Measurements from ENCODE around the gene IGSF9. TPM values are rescaled to one million over a fixed set of nuclear protein-coding genes. Genes with fewer than 3 reads are reported as not detected.

The IGSF9 gene
- total and polyA plus RNA-seq, 2 of the 13 experiments (the other 11 are each of a cell fraction or from before 2014, with no cell fraction given) = 0.03 TPM; not detected in 1

- H3K4me2 ChIP-seq (ENCODE audit: low read depth, low read length) = no peak overlapping the region
- no peak for FAIRE-seq
- intact Hi-C loops (cut with micrococcal nuclease; ENCODE audit: unreplicated experiment) (no loop called here), in situ Hi-C loops (cut with HindIII; ENCODE audit: extremely low pct_ligation_motif_present, low pct_unique_long_range_greater_than_20kb) (no loop called here)
- H3K9me3 ChIP-seq (ENCODE audit: low read length) = no peaks in the 10 kb centered on the region
- WGBS (ENCODE audit: low lambda C conversion rate) = 17% methylated on average over 3 of the region's 3 CpGs
- TF ChIP-seq CSRNP1 (CRISPR knock-in tag; IDR thresholded peaks at IDR 0.05) = no peak
- no peak for ATAC-seq
- no TSS peak for BruUV-seq (replicated peaks)
- DNase-seq (ENCODE audit: low spot score) = no peak
- no peak overlapping the region for H3K9ac ChIP-seq (ENCODE audit: insufficient read depth, low read depth, low read length)
- no peaks in the 10 kb centered on the region for H4K20me1 ChIP-seq (ENCODE audit: insufficient read depth, low read length)
- H3K27ac ChIP-seq (ENCODE audit: extremely low read length, insufficient read depth, low read length) = no peak overlapping the region
- H3K4me3 ChIP-seq (replicated peaks in 1 of 3; ENCODE audit: insufficient read depth in 1 of 3, low read depth in 2 of 3, low read length in 3 of 3) = no peak overlapping the region
- H3K27me3 ChIP-seq (ENCODE audit: control insufficient read depth in 1 of 2, insufficient read depth in 2 of 2, low read length in 2 of 2) = peaks cover 0 to 4% of the 10 kb centered on the region in 2 experiments; a peak in 3 of 5 replicates
- no peak overlapping the region for H2AFZ ChIP-seq (ENCODE audit: low read length)
- CTCF ChIA-PET (ENCODE audit: low intra/inter-chr PET ratio, low total read pairs) = no interaction called here
- H3K79me2 ChIP-seq (ENCODE audit: insufficient read depth, low read length) = no peaks in the 10 kb centered on the region
- POLR2A ChIA-PET = no interaction called here
- no peaks in the 10 kb centered on the region for H3K4me1 ChIP-seq (ENCODE audit: insufficient read depth, low read length)
- H3K36me3 ChIP-seq (replicated peaks in 1 of 2; ENCODE audit: control insufficient read depth in 1 of 2, insufficient read depth in 2 of 2, low read length in 2 of 2) = no peaks in the 10 kb centered on the region
Measured at GRCh38 chr1:159879136-159879535, 66.3 kb downstream of the IGSF9 start.

- H3K4me2 ChIP-seq (ENCODE audit: low read depth, low read length) = no peak overlapping the region
- no peaks in the 10 kb centered on the region for H3K79me2 ChIP-seq (ENCODE audit: insufficient read depth, low read length)
- H3K27me3 ChIP-seq (ENCODE audit: control insufficient read depth in 1 of 2, insufficient read depth in 2 of 2, low read length in 2 of 2) = peaks cover 0 to 5% of the 10 kb centered on the region in 2 experiments; a peak in 3 of 5 replicates
- no peak overlapping the region for H3K4me3 ChIP-seq (replicated peaks in 1 of 3; ENCODE audit: insufficient read depth in 1 of 3, low read depth in 2 of 3, low read length in 3 of 3)
- FAIRE-seq (no peak), DNase-seq (ENCODE audit: low spot score) (no peak), ATAC-seq (no peak)
- H3K9ac ChIP-seq (ENCODE audit: insufficient read depth, low read depth, low read length) = no peak overlapping the region
- WGBS (ENCODE audit: low lambda C conversion rate) = 47% methylated on average over 6 of the region's 6 CpGs
- in situ Hi-C loops (cut with HindIII; ENCODE audit: extremely low pct_ligation_motif_present, low pct_unique_long_range_greater_than_20kb) = no loop called here
- CTCF ChIA-PET (ENCODE audit: low intra/inter-chr PET ratio, low total read pairs) = no interaction called here
- no peak overlapping the region for H2AFZ ChIP-seq (ENCODE audit: low read length)
- POLR2A ChIA-PET = no interaction called here
- no peaks in the 10 kb centered on the region for H4K20me1 ChIP-seq (ENCODE audit: insufficient read depth, low read length)
- H3K9me3 ChIP-seq (ENCODE audit: low read length) = no peaks in the 10 kb centered on the region
- no peaks in the 10 kb centered on the region for H3K36me3 ChIP-seq (replicated peaks in 1 of 2; ENCODE audit: control insufficient read depth in 1 of 2, insufficient read depth in 2 of 2, low read length in 2 of 2)
- H3K4me1 ChIP-seq (ENCODE audit: insufficient read depth, low read length) = no peaks in the 10 kb centered on the region
- no peak for TF ChIP-seq SRF (IDR thresholded peaks at IDR 0.05; ENCODE audit: low read depth, low read length)
- TF ChIP-seq TMF1 (CRISPR knock-in tag; IDR thresholded peaks at IDR 0.05; ENCODE audit: low read depth) = no peak
- TF ChIP-seq, protein P1, sequence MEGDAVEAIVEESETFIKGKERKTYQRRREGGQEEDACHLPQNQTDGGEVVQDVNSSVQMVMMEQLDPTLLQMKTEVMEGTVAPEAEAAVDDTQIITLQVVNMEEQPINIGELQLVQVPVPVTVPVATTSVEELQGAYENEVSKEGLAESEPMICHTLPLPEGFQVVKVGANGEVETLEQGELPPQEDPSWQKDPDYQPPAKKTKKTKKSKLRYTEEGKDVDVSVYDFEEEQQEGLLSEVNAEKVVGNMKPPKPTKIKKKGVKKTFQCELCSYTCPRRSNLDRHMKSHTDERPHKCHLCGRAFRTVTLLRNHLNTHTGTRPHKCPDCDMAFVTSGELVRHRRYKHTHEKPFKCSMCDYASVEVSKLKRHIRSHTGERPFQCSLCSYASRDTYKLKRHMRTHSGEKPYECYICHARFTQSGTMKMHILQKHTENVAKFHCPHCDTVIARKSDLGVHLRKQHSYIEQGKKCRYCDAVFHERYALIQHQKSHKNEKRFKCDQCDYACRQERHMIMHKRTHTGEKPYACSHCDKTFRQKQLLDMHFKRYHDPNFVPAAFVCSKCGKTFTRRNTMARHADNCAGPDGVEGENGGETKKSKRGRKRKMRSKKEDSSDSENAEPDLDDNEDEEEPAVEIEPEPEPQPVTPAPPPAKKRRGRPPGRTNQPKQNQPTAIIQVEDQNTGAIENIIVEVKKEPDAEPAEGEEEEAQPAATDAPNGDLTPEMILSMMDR (CRISPR knock-in tag; IDR thresholded peaks at IDR 0.05) = no peak
- no peak overlapping the region for H3K27ac ChIP-seq (ENCODE audit: extremely low read length, insufficient read depth, low read length)
- intact Hi-C loops (cut with micrococcal nuclease; ENCODE audit: unreplicated experiment) = no loop called here
- no TSS peak for BruUV-seq (replicated peaks)
Measured at GRCh38 chr1:159877695-159878444, 67.5 kb downstream of the IGSF9 start.

Small RNA genes within 50 kb of the gene (microRNA-seq; reads per million reads assigned to microRNA genes)
- gene MIR4259 = not detected

Small RNA genes within 50 kb of the gene (small RNA-seq; reads per million reads assigned to genes)
- gene MIR4259 (ENCODE audit: insufficient read depth in 2 of 3, insufficient read length in 3 of 3, low read depth in 2 of 3, low replicate concordance in 1 of 3) = 0 reads per million in 3 experiments

Other genes with a start within 250 kb of the IGSF9 start
- not detected in 2 replicates for gene CRP, start 231.0 kb downstream of the IGSF9 start, total RNA-seq (2016; rRNA removed; fragmentation: Illumina TruSeq; extraction: Trizol)
- gene CRP, start 231.0 kb downstream of the IGSF9 start, polyA plus RNA-seq (2011; rRNA removed) = not detected in 2 replicates
- gene DUSP23, start 164.7 kb downstream of the IGSF9 start, total RNA-seq (2016; rRNA removed; fragmentation: Illumina TruSeq; extraction: Trizol) = not detected in 2 replicates
- gene DUSP23, start 164.7 kb downstream of the IGSF9 start, polyA plus RNA-seq (2011; rRNA removed) = not detected in 2 replicates
- not detected in 2 replicates for gene FCRL6, start 143.3 kb downstream of the IGSF9 start, total RNA-seq (2016; rRNA removed; fragmentation: Illumina TruSeq; extraction: Trizol)
- gene FCRL6, start 143.3 kb downstream of the IGSF9 start, polyA plus RNA-seq (2011; rRNA removed) = not detected in 2 replicates
- gene SLAMF8, start 118.7 kb downstream of the IGSF9 start, total RNA-seq (2016; rRNA removed; fragmentation: Illumina TruSeq; extraction: Trizol) = not detected in 2 replicates
- not detected in 2 replicates for gene SLAMF8, start 118.7 kb downstream of the IGSF9 start, polyA plus RNA-seq (2011; rRNA removed)
- not detected in 2 replicates for gene VSIG8, start 83.0 kb downstream of the IGSF9 start, total RNA-seq (2016; rRNA removed; fragmentation: Illumina TruSeq; extraction: Trizol)
- not detected in 2 replicates for gene VSIG8, start 83.0 kb downstream of the IGSF9 start, polyA plus RNA-seq (2011; rRNA removed)
- gene CFAP45, start 45.4 kb downstream of the IGSF9 start, total RNA-seq (2016; rRNA removed; fragmentation: Illumina TruSeq; extraction: Trizol) = not detected in 2 replicates
- gene CFAP45, start 45.4 kb downstream of the IGSF9 start, polyA plus RNA-seq (2011; rRNA removed) = not detected in 2 replicates
- 6.7 and 9.7 TPM in 2 replicates for gene TAGLN2, start 20.1 kb downstream of the IGSF9 start, total RNA-seq (2016; rRNA removed; fragmentation: Illumina TruSeq; extraction: Trizol)
- 17.2 and 21.2 TPM in 2 replicates for gene TAGLN2, start 20.1 kb downstream of the IGSF9 start, polyA plus RNA-seq (2011; rRNA removed)
- not detected in 2 replicates for gene SLAMF9, start 8.6 kb upstream of the IGSF9 start, total RNA-seq (2016; rRNA removed; fragmentation: Illumina TruSeq; extraction: Trizol)
- 0.55 and 0.82 TPM in 2 replicates for gene SLAMF9, start 8.6 kb upstream of the IGSF9 start, polyA plus RNA-seq (2011; rRNA removed)
- gene PIGM, start 86.4 kb upstream of the IGSF9 start, total RNA-seq (2016; rRNA removed; fragmentation: Illumina TruSeq; extraction: Trizol) = 2.9 and 4.6 TPM in 2 replicates
- 3.4 TPM in 2 replicates for gene PIGM, start 86.4 kb upstream of the IGSF9 start, polyA plus RNA-seq (2011; rRNA removed)
- gene KCNJ10, start 124.5 kb upstream of the IGSF9 start, total RNA-seq (2016; rRNA removed; fragmentation: Illumina TruSeq; extraction: Trizol) = 4.1 and 4.4 TPM in 2 replicates
- gene KCNJ10, start 124.5 kb upstream of the IGSF9 start, polyA plus RNA-seq (2011; rRNA removed) = 9.9 and 10.3 TPM in 2 replicates
- not detected in 2 replicates for gene KCNJ9, start 135.9 kb upstream of the IGSF9 start, total RNA-seq (2016; rRNA removed; fragmentation: Illumina TruSeq; extraction: Trizol)
- gene KCNJ9, start 135.9 kb upstream of the IGSF9 start, polyA plus RNA-seq (2011; rRNA removed) = not detected in 2 replicates
- gene IGSF8, start 153.0 kb upstream of the IGSF9 start, total RNA-seq (2016; rRNA removed; fragmentation: Illumina TruSeq; extraction: Trizol) = 8.0 and 24.0 TPM in 2 replicates
- gene IGSF8, start 153.0 kb upstream of the IGSF9 start, polyA plus RNA-seq (2011; rRNA removed) = 41.0 and 52.1 TPM in 2 replicates
- not detected in 2 replicates for gene ATP1A2, start 170.1 kb upstream of the IGSF9 start, total RNA-seq (2016; rRNA removed; fragmentation: Illumina TruSeq; extraction: Trizol)
- gene ATP1A2, start 170.1 kb upstream of the IGSF9 start, polyA plus RNA-seq (2011; rRNA removed) = 0.16 TPM in 2 replicates
- not detected in 2 replicates for gene ATP1A4, start 206.0 kb upstream of the IGSF9 start, total RNA-seq (2016; rRNA removed; fragmentation: Illumina TruSeq; extraction: Trizol)
- not detected in 2 replicates for gene ATP1A4, start 206.0 kb upstream of the IGSF9 start, polyA plus RNA-seq (2011; rRNA removed)
- gene CASQ1, start 245.0 kb upstream of the IGSF9 start, total RNA-seq (2016; rRNA removed; fragmentation: Illumina TruSeq; extraction: Trizol) = 0.20 TPM in 2 replicates
- gene CASQ1, start 245.0 kb upstream of the IGSF9 start, polyA plus RNA-seq (2011; rRNA removed) = 0.09 TPM in 2 replicates